Neuronal stem cell (in vitro differentiated cells): ENCODE data around the gene ANO1.

Experiments
- DNase-seq: peaks from one replicate; pipeline ENCODE4 v3.0.0-alpha.2; 2013; ENCODE audit warnings: low spot score
- H2AFZ ChIP-seq: one replicate; pipeline ENCODE4 v1.6.1; 2013; ENCODE audit warnings: mild to moderate bottlenecking, low read length, inconsistent platforms
- H2AK5ac ChIP-seq: 2 replicates; pipeline ENCODE4 v1.6.1; 2013; ENCODE audit warnings: low read depth, mild to moderate bottlenecking, inconsistent platforms, low read length, moderate library complexity, mixed read lengths
- H2BK120ac ChIP-seq: 2 replicates; pipeline ENCODE4 v1.6.1; 2013; ENCODE audit warnings: low read depth, mild to moderate bottlenecking, inconsistent platforms, low read length, moderate library complexity, mixed read lengths
- H2BK12ac ChIP-seq: one replicate; pipeline ENCODE4 v1.6.1; 2013; ENCODE audit warnings: low read length, inconsistent platforms
- H2BK15ac ChIP-seq: 2 replicates; pipeline ENCODE4 v1.6.1; 2013; ENCODE audit warnings: mild to moderate bottlenecking, low read length, inconsistent platforms, mixed read lengths
- H2BK5ac ChIP-seq: one replicate; pipeline ENCODE4 v1.6.1; 2013; ENCODE audit warnings: inconsistent platforms, mild to moderate bottlenecking, low read length, moderate library complexity
- H3K14ac ChIP-seq: one replicate; pipeline ENCODE4 v1.6.1; 2013; ENCODE audit warnings: low read length, inconsistent platforms
- H3K18ac ChIP-seq: 2 replicates; pipeline ENCODE4 v1.6.1; 2013; ENCODE audit warnings: low read length, inconsistent platforms
- H3K23ac ChIP-seq: 2 replicates; pipeline ENCODE4 v1.6.1; 2013; ENCODE audit warnings: low read depth, mild to moderate bottlenecking, mixed read lengths, low read length, inconsistent platforms; ENCODE audit not compliant: poor library complexity
- H3K27ac ChIP-seq: replicated peaks from 3 replicates; pipeline ENCODE4 v1.5.1; 2013; ENCODE audit warnings: low read length, inconsistent platforms
- H3K27me3 ChIP-seq, 3 experiments: 2 replicates each; pipeline ENCODE4 v1.6.1; 2013; ENCODE audit warnings: low read length in 3 of 3, mild to moderate bottlenecking in 2 of 3, inconsistent platforms in 1 of 3, low read depth in 1 of 3, mixed read lengths in 1 of 3, moderate library complexity in 1 of 3; ENCODE audit not compliant: control insufficient read depth in 3 of 3, insufficient read depth in 3 of 3
- H3K36me3 ChIP-seq, 2 donors: replicated peaks in 1 of 2; 2 replicates each; pipeline ENCODE4 v1.6.1; 2013; ENCODE audit warnings: low read length in 2 of 2; ENCODE audit not compliant: control insufficient read depth in 2 of 2, insufficient read depth in 2 of 2
- H3K4ac ChIP-seq: 2 replicates; pipeline ENCODE4 v1.6.1; 2013; ENCODE audit warnings: inconsistent platforms, mild to moderate bottlenecking, low read length, moderate library complexity
- H3K4me1 ChIP-seq, 2 donors: 1 replicate in 1 of 2; 2 replicates in 1 of 2; pipeline ENCODE4 v1.6.1; 2013; ENCODE audit warnings: low read length in 2 of 2, low read depth in 1 of 2; ENCODE audit not compliant: control insufficient read depth in 2 of 2, insufficient read depth in 1 of 2
- H3K4me2 ChIP-seq: one replicate; pipeline ENCODE4 v1.6.1; 2013; ENCODE audit warnings: mild to moderate bottlenecking, low read length, inconsistent platforms; ENCODE audit not compliant: insufficient read depth, poor library complexity, severe bottlenecking
- H3K4me3 ChIP-seq, 2 donors: 2 replicates each; pipeline ENCODE4 v1.5.1; 2013; ENCODE audit warnings: low read length in 2 of 2, mild to moderate bottlenecking in 2 of 2, inconsistent platforms in 1 of 2, moderate library complexity in 1 of 2
- H3K79me1 ChIP-seq: one replicate; pipeline ENCODE4 v1.6.1; 2013; ENCODE audit warnings: low read depth, mild to moderate bottlenecking, inconsistent platforms, low read length, moderate library complexity
- H3K9ac ChIP-seq: one replicate; pipeline ENCODE4 v1.6.1; 2013; ENCODE audit warnings: mild to moderate bottlenecking, low read depth, low read length, inconsistent platforms; ENCODE audit not compliant: poor library complexity
- H3K9me3 ChIP-seq, 2 donors: replicated peaks in 1 of 2; 2 replicates each; pipeline versions ENCODE3 to v1.6.1; 2013; ENCODE audit warnings: low read length in 2 of 2, mild to moderate bottlenecking in 2 of 2, inconsistent platforms in 1 of 2, low read depth in 1 of 2, mixed read lengths in 1 of 2, moderate library complexity in 1 of 2; ENCODE audit not compliant: control insufficient read depth in 2 of 2, insufficient read depth in 1 of 2
- H4K8ac ChIP-seq: one replicate; pipeline ENCODE4 v1.6.1; 2013; ENCODE audit warnings: low read depth, mild to moderate bottlenecking, inconsistent platforms, low read length, moderate library complexity
- H4K91ac ChIP-seq: one replicate; pipeline ENCODE4 v1.6.1; 2013; ENCODE audit warnings: low read length, low read depth, mild to moderate bottlenecking, inconsistent platforms; ENCODE audit not compliant: poor library complexity
- WGBS, 2 donors: extraction: QIAGEN DNeasy Blood & Tissue Kit; methylation state at CpG; one replicate each; pipeline ENCODE4 v1.1.7; 2013; ENCODE audit warnings: missing lambda C conversion rate in 2 of 2, mixed read lengths in 1 of 2; ENCODE audit not compliant: insufficient read length in 2 of 2, insufficient replicate concordance in 1 of 2; ENCODE audit errors: extremely low coverage in 2 of 2; 5-methylcytosine and 5-hydroxymethylcytosine counted together

Gene ANO1

GRCh38 chr11:70142221-70142875 lies 64.2 kb downstream of the ANO1 start:
- H3K4ac ChIP-seq: no peak overlapping the region
- peak overlapping the region; percentile 60 for H3K27ac ChIP-seq
- no peaks in the 10 kb centered on the region for H3K36me3 ChIP-seq
- no peak overlapping the region for H3K4me3 ChIP-seq
- H2AFZ ChIP-seq: no peak overlapping the region
- H3K9ac ChIP-seq: no peak overlapping the region
- no peak overlapping the region for H2BK120ac ChIP-seq
- no peak overlapping the region for H3K23ac ChIP-seq
- no peak overlapping the region for H2BK12ac ChIP-seq
- peaks cover 3 to 79% (median 49%) of the 10 kb centered on the region in 3 experiments for H3K27me3 ChIP-seq
- peaks cover 0 to 1% of the 10 kb centered on the region in 2 donors for H3K9me3 ChIP-seq
- H3K4me2 ChIP-seq: no peak overlapping the region
- DNase-seq: peak; percentile 40
- H4K91ac ChIP-seq: no peak overlapping the region
- no peak overlapping the region for H4K8ac ChIP-seq
- peaks cover 15 to 26% of the 10 kb centered on the region in 2 donors for H3K4me1 ChIP-seq
- H3K18ac ChIP-seq: peak overlapping the region; percentile 21
- H3K79me1 ChIP-seq: no peaks in the 10 kb centered on the region
- WGBS, 2 donors: no CpG with 5 or more reads among the region's 14 CpGs
- no peak overlapping the region for H2BK15ac ChIP-seq
- no peak overlapping the region for H2BK5ac ChIP-seq
- no peak overlapping the region for H2AK5ac ChIP-seq
- no peak overlapping the region for H3K14ac ChIP-seq

- Histone ChIP-seq H3K27ac (no peak overlapping the region), H2BK120ac (no peak overlapping the region), H2BK15ac (no peak overlapping the region), H3K4me3 (no peak overlapping the region), H3K4me2 (no peak overlapping the region), H3K4ac (no peak overlapping the region), H2BK5ac (no peak overlapping the region), H2BK12ac (no peak overlapping the region), H3K9me3 (peaks cover 0 to 1% of the 10 kb centered on the region in 2 donors), H3K79me1 (no peaks in the 10 kb centered on the region), H3K18ac (peak overlapping the region; percentile 87), H4K8ac (no peak overlapping the region), H2AK5ac (no peak overlapping the region), H3K23ac (no peak overlapping the region), H2AFZ (no peak overlapping the region), H4K91ac (no peak overlapping the region), H3K9ac (no peak overlapping the region), H3K36me3 (no peaks in the 10 kb centered on the region), H3K4me1 (peaks cover 15 to 29% of the 10 kb centered on the region in 2 donors), H3K27me3 (peaks cover 2 to 80% (median 50%) of the 10 kb centered on the region in 3 experiments), H3K14ac (no peak overlapping the region)
- no peak for DNase-seq
- no CpG with 5 or more reads among the region's 10 CpGs for WGBS, 2 donors
These were observed 66.1 kb downstream of the ANO1 start for GRCh38 chr11:70144262-70144661.

- no peak overlapping the region for H3K14ac ChIP-seq
- H2BK5ac ChIP-seq: no peak overlapping the region
- no peaks in the 10 kb centered on the region for H3K36me3 ChIP-seq
- peak overlapping the region; percentile 30 for H2AK5ac ChIP-seq
- no peak overlapping the region for H3K18ac ChIP-seq
- no peak overlapping the region for H2BK15ac ChIP-seq
- no peak for DNase-seq
- no peak overlapping the region for H4K91ac ChIP-seq
- H3K9me3 ChIP-seq: peaks cover 0 to 1% of the 10 kb centered on the region in 2 donors
- H3K79me1 ChIP-seq: no peaks in the 10 kb centered on the region
- H3K27me3 ChIP-seq: peaks cover 2 to 77% (median 50%) of the 10 kb centered on the region in 3 experiments
- H4K8ac ChIP-seq: no peak overlapping the region
- no peak overlapping the region for H3K23ac ChIP-seq
- no peak overlapping the region for H3K9ac ChIP-seq
- no CpG with 5 or more reads among the region's 6 CpGs for WGBS, 2 donors
- no peak overlapping the region for H3K4me2 ChIP-seq
- H3K4ac ChIP-seq: no peak overlapping the region
- H2BK120ac ChIP-seq: no peak overlapping the region
- peaks cover 15 to 29% of the 10 kb centered on the region in 2 donors for H3K4me1 ChIP-seq
- H2BK12ac ChIP-seq: no peak overlapping the region
- H3K4me3 ChIP-seq: no peak overlapping the region
- no peak overlapping the region for H3K27ac ChIP-seq
- no peak overlapping the region for H2AFZ ChIP-seq
These were observed 67.0 kb downstream of the ANO1 start for GRCh38 chr11:70145071-70145470.

GRCh38 chr11:70145841-70146240 lies 67.7 kb downstream of the ANO1 start:
- Histone ChIP-seq H3K36me3 (no peaks in the 10 kb centered on the region), H3K4me1 (peaks cover 14 to 27% of the 10 kb centered on the region in 2 donors), H4K8ac (no peak overlapping the region), H3K14ac (no peak overlapping the region), H3K27ac (no peak overlapping the region), H3K4me3 (no peak overlapping the region), H2AK5ac (no peak overlapping the region), H4K91ac (no peak overlapping the region), H3K4me2 (no peak overlapping the region), H2BK15ac (no peak overlapping the region), H3K9ac (no peak overlapping the region), H3K9me3 (peaks cover 0 to 1% of the 10 kb centered on the region in 2 donors), H2AFZ (no peak overlapping the region), H3K23ac (no peak overlapping the region), H3K4ac (no peak overlapping the region), H2BK5ac (no peak overlapping the region), H2BK120ac (no peak overlapping the region), H2BK12ac (no peak overlapping the region), H3K27me3 (peaks cover 2 to 75% (median 48%) of the 10 kb centered on the region in 3 experiments), H3K18ac (no peak overlapping the region), H3K79me1 (no peaks in the 10 kb centered on the region)
- no CpG with 5 or more reads among the region's 4 CpGs for WGBS, 2 donors
- no peak for DNase-seq
